Heart right ventricle (tissue), 16 donors: ENCODE results near the gene CDR2. TPM values are rescaled to one million over a fixed set of nuclear protein-coding genes. Genes with fewer than 3 reads are reported as not detected.
A peak's percentile ranks its signal among the peaks of the same experiment; 100 is the strongest.

Experiments used
- ATAC-seq, 8 donors: fragments of 200-7000 bp; cut with Tn5 transposase; one replicate each; pipeline ENCODE4 v1.9.1; 2020; ENCODE audit warnings: mild to moderate bottlenecking in 8 of 8, moderate library complexity in 8 of 8, moderate number of reproducible peaks in 1 of 8
- DNase-seq, 2 donors: peaks; one replicate each; pipeline ENCODE4 v3.0.0-alpha.2; 2020
- H3K27ac ChIP-seq, 10 donors: fragments of 200-600 bp; sonication (generic) in 2 of 10; one replicate each; pipeline versions ENCODE4 v1.5.0 to v1.8.0; 2020 to 2022; ENCODE audit warnings: mild to moderate bottlenecking in 3 of 10
- H3K27me3 ChIP-seq, 7 donors: fragments of 200-600 bp; one replicate each; pipeline ENCODE4 v1.8.0; 2021 to 2022; ENCODE audit warnings: mild to moderate bottlenecking in 2 of 7
- H3K36me3 ChIP-seq, 9 donors: fragments of 200-600 bp; sonication (generic) in 1 of 9; one replicate each; pipeline versions ENCODE4 v1.5.0 to v1.8.0; 2020 to 2022; ENCODE audit warnings: mild to moderate bottlenecking in 2 of 9
- H3K4me1 ChIP-seq, 9 donors: fragments of 200-600 bp; sonication (generic) in 1 of 9; one replicate each; pipeline versions ENCODE4 v1.5.0 to v1.8.0; 2020 to 2022; ENCODE audit warnings: mild to moderate bottlenecking in 4 of 9
- H3K4me3 ChIP-seq, 10 donors: fragments of 200-600 bp; sonication (generic) in 2 of 10; one replicate each; pipeline versions ENCODE4 v1.5.0 to v1.8.0; 2020 to 2022; ENCODE audit warnings: mild to moderate bottlenecking in 7 of 10, moderate library complexity in 2 of 10
- H3K9me3 ChIP-seq, 11 donors: fragments of 200-600 bp in 10 of 11; sonication (generic) in 2 of 11; one replicate each; pipeline versions ENCODE4 v1.5.0 to v1.8.0; 2013 to 2022; ENCODE audit warnings: mild to moderate bottlenecking in 2 of 11, control low read depth in 1 of 11, moderate library complexity in 1 of 11
- CTCF ChIP-seq, 9 donors: fragments of 200-600 bp; sonication (generic) in 2 of 9; IDR thresholded peaks; one replicate each; pipeline versions ENCODE4 v1.5.0 to v1.8.0; 2021 to 2022; ENCODE audit warnings: antibody characterized with exemption in 9 of 9, mild to moderate bottlenecking in 5 of 9, moderate library complexity in 1 of 9
- WGBS, 2 donors: extraction: QIAGEN DNeasy Blood & Tissue Kit; methylation state at CpG; one replicate each; pipeline ENCODE4 v1.1.7; 2013; ENCODE audit warnings: inconsistent platforms in 1 of 2; 5-methylcytosine and 5-hydroxymethylcytosine counted together
- intact Hi-C, 10 donors: fragments of 100-400 bp; cut with DNase I; formaldehyde crosslinking; loops; one replicate each; pipeline versions ENCODE4 v1.11.1 to v1.14.2; 2022
- polyA plus RNA-seq, 2 donors: library from polyadenylated mRNA; stranded (reverse); fragments of 200-250 nt; gene quantifications; one replicate each; pipeline ENCODE4 v1.2.3, GENCODE V29; 2013
- total RNA-seq, 10 donors: library from RNA; stranded (reverse); fragmentation: NEBNext Ultra II Directional in 3 of 10; extraction: Animal tissue kit (Norgen Biotek cat#: 25700) in 3 of 10; gene quantifications; one replicate each; pipeline versions ENCODE4 v1.2.1 to v1.2.4, GENCODE V29; 2021 to 2023
- donor health status: Arrhythmogenic right ventricular cardiomyopathy.
- donor health status: ischemic (EF 13 %, LVEDD 7.1; RV severe dilation, severe dysfunction).
- donor health status: healthy with polysubstance abuse.
- donor health status: DM: no; HTN: yes; CAD: no.
- donor health status: DM: no; HTN: no; CAD: no.
- donor health status: ischemic (EF 25% LVEDD 6.9; RV normal size, moderate dysfunction).
- donor health status: ischemic (EF 25% LVEDD 5.7; RV mildly dilated, moderate dysfunction).
- donor health status: healthy.
- donor health status: DM: yes; HTN: yes; CAD: no.
- donor health status: Ischemic cardiomyopathy.
- donor health status: ischemic (EF 35%, LVEDD 5.7; RV mildly dilated, moderate dysfunction).
- donor health status: nonischemic (EF 11% LVEDD 7.7; RV severe dilation, severe dysfunction).
- donor health status: DM: yes; HTN: yes; CAD: no.
- donor health status: PGD.
- donor health status: ischemic (EF 29% LVEDD 5.4; RV normal size, mild dysfunction).
- donor health status: nonischemic (EF 23%, LVEDD 6.1; RV moderate dilation, normal function).

Gene CDR2
- total and polyA plus RNA-seq, 12 donors: 4.2 to 8.4 (median 6.9) TPM

GRCh38 chr16:22386976-22387375, 12.6 kb upstream of the CDR2 start:
- TF ChIP-seq CTCF (IDR thresholded peaks at IDR 0.05): no peak
- Histone ChIP-seq H3K4me1 (peaks cover 0 to 10% (median 0%) of the 10 kb centered on the region in 9 donors), H3K9me3 (no peaks in the 10 kb centered on the region), H3K4me3 (no peak overlapping the region), H3K27me3 (no peaks in the 10 kb centered on the region), H3K27ac (no peak overlapping the region), H3K36me3 (peaks cover 0 to 13% (median 0%) of the 10 kb centered on the region in 9 donors)
- WGBS, 2 donors: 58 to 61% methylated on average over 2 of the region's 2 CpGs
- DNase-seq (no peak), ATAC-seq (peak in 3 of 8 donors; percentile 14 to 42 (median 20))
- intact Hi-C loops: loop anchor here in 1 of 10 donors (5.0 kb wide), 1 partner anchor 55 kb away; no protein-coding TSS in a partner anchor

GRCh38 chr16:22385196-22385595, 10.8 kb upstream of the CDR2 start:
- Histone ChIP-seq H3K4me1 (peaks cover 0 to 13% (median 5%) of the 10 kb centered on the region in 9 donors), H3K27ac (no peak overlapping the region), H3K27me3 (no peaks in the 10 kb centered on the region), H3K36me3 (peaks cover 0 to 13% (median 0%) of the 10 kb centered on the region in 9 donors), H3K4me3 (no peak overlapping the region), H3K9me3 (no peaks in the 10 kb centered on the region)
- DNase-seq (no peak), ATAC-seq (no peak)
- intact Hi-C loops: loop anchor here in 2 of 10 donors (2.0 to 5.0 kb wide), 2 partner anchors 20 to 53 kb away; no protein-coding TSS in a partner anchor
- WGBS, 2 donors: 85 to 89% methylated on average over 3 of the region's 3 CpGs
- TF ChIP-seq CTCF (IDR thresholded peaks at IDR 0.05): no peak

GRCh38 chr16:22383827-22384226, 9.4 kb upstream of the CDR2 start:
- DNase-seq (no peak), ATAC-seq (no peak)
- peaks cover 0 to 13% (median 5%) of the 10 kb centered on the region in 9 donors for H3K4me1 ChIP-seq
- peaks cover 0 to 13% (median 0%) of the 10 kb centered on the region in 9 donors for H3K36me3 ChIP-seq
- intact Hi-C loops: loop anchor here in 1 of 10 donors (2.0 kb wide), 1 partner anchor 19 kb away; no protein-coding TSS in a partner anchor
- TF ChIP-seq CTCF (IDR thresholded peaks at IDR 0.05): no peak
- no peak overlapping the region for H3K4me3 ChIP-seq
- no peak overlapping the region for H3K27ac ChIP-seq
- H3K27me3 ChIP-seq: no peaks in the 10 kb centered on the region
- no peaks in the 10 kb centered on the region for H3K9me3 ChIP-seq
- WGBS, 2 donors: 97% methylated on average over 3 of the region's 3 CpGs

GRCh38 chr16:22381392-22381791, 7.0 kb upstream of the CDR2 start:
- no peak for ATAC-seq
- H3K36me3 ChIP-seq: peaks cover 0 to 13% (median 0%) of the 10 kb centered on the region in 9 donors

More at GRCh38 chr16:22381392-22381791, 7.0 kb upstream of the CDR2 start:
- no peak for TF ChIP-seq CTCF (IDR thresholded peaks at IDR 0.05)
- H3K27me3 ChIP-seq: no peaks in the 10 kb centered on the region
- no peaks in the 10 kb centered on the region for H3K9me3 ChIP-seq
- H3K4me1 ChIP-seq: peaks cover 0 to 13% (median 0%) of the 10 kb centered on the region in 9 donors
- H3K27ac ChIP-seq: peak overlapping the region in 1 of 10 donors; percentile 25
- no peak for DNase-seq
- intact Hi-C loops: no loop called here
- no peak overlapping the region for H3K4me3 ChIP-seq
